Measurements from ENCODE around the gene KCNJ11. TPM values are rescaled to one million over a fixed set of nuclear protein-coding genes. Genes with fewer than 3 reads are reported as not detected.
"Not testable (repeated sequence)": the region's sequence is repeated elsewhere in the genome, so short reads cannot be mapped to it uniquely, and the experiment has no call there.

Gene KCNJ11
- polyA plus RNA-seq (ENCODE audit: insufficient read length in 4 of 4), result 1 to 10 TPM in 3 of 4 donors, under 1 TPM in 1; 0.23 to 2.8 (median 2.2) TPM

DNA sequence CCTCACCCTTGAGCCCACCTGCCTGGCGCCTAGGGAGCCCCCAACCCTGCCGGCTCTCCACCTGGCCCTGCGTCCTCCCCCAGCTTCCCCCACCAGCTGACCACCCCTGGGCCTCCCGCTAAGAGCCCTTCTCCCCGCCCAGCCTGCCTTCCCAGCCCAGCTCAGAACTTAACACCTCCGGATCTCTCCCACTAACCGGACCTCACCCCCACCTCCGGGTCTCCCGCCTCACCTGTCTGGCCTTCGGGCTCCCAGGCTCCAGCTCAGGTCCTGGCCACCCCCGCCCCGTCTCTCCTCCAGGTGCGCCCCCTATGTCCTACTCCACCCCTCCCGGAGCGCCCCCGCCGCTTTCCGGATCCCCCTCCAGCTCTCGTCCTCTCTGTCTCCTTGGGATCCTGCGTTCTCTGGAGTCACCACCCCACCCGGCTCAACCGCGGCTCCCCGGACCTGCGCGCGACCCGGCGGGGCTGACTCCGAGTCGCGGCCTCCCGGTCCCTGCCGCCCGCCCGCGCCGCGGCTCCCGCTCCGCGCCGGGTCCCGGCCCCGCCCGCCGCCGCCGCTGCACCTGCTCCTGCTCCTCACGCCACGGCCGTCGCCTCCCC, at the start of gene KCNJ11:
Gene KCNJ11, minus strand, starts transcription at position 51 of the 602 bp plus-strand sequence. CDS start 568 bp downstream, outside the sequence.
- no peak for DNase-seq (ENCODE audit: low read depth in 4 of 4, low spot score in 3 of 4)

DNA sequence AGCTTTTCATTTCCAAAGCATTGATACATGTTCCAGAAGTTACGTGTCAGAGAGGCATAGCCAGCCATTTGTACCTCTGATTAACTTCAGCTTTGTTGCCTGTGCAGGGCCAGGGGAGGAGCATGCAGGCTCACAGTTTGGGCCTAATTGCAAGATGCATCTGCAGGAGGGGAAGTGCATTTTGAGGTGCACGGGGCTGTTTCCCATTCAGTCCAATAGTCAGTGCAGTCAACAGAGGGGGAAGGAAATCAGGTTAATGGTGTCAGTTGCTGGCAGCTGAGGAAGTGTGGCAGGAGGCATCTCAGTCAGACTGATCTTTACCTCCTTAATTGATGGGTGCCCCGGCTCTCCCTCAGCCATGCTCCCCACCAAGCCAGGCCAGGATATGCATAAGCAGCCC, 48.9 kb upstream of the KCNJ11 start:
- DNase-seq (ENCODE audit: low read depth in 4 of 4, low spot score in 3 of 4), result no peak

DNA sequence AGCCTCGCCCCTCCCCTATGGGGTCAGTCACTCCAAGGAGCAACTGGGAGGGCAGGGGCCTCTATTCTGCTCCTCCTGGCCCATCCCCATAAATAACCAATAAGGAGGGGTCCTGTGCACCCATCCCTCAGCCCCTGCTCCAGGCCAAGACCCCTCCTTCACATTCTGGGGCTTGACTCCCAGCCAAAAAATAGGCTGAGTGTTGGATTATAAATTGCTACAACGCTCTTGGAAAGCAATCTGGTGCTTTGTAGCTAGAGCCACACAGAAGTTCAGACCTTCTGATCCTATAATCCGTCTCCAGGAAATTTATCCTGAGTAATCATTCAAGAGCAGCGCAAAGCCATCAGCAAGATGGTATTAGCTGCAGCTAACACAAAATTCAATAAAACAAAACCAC, 45.6 kb upstream of the KCNJ11 start:
- DNase-seq (ENCODE audit: low read depth in 4 of 4, low spot score in 3 of 4), result no peak

DNA sequence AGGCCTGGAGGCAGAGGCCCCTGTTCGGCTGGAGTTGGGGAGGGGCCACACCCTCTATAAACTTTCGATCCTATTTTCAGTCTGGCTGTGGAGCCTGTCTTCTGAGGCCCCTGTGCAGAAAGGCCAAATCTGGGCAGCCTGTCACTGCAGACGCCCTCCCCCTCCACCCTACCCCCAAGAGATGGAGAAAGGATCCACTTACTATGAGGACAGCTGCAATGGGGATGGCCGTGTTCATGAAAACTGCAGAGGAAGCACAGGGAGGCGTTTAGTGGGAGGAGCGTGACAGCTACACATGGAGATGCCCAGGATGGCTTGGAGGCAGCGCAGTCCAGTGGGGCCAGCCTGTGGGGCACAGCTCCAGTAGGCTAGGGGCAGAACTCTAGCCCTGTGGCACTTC, 43.5 kb upstream of the KCNJ11 start:
- no peak for DNase-seq (ENCODE audit: low read depth in 4 of 4, low spot score in 3 of 4)

DNA sequence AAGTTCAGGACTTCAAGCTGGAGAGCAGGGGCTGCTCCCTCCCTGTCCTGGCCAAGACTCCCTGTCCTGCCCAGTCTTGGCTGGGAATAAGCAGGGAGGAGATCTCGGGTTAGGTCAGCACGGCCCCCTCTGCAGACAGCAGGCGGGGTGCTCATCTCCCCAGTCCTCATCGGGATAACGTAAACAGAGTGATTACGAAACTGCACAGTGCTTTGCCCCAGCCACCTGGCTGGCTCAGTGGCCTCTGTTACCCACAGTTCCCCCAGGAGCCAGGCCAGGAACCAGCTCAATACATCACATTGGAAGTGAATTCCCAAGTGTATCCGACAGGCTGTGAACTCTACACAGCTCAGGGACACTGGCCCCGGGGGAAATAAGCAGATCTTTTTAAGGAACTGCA, 42.7 kb upstream of the KCNJ11 start:
- DNase-seq (ENCODE audit: low read depth in 4 of 4, low spot score in 3 of 4), result no peak

DNA sequence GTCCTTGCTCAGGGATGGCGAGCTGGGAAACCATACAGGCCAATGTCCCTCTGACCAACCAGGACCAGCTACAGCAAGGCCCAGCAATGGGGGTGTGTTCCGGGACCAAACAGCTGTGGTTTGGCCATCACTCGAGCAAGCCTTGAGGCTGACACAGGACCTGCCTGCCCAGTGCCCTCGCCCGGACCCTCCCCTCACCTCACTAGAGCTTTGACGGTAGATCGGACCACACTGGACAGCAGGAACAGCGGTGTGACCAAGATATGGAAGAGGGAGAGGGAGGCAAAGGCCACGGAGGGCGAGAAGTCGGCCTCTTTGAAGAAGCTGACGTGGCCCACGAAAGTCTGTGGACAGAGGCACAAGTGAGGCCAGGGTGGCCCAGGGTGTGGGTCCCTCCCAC, 42.2 kb upstream of the KCNJ11 start:
- DNase-seq (ENCODE audit: low read depth in 4 of 4, low spot score in 3 of 4), result no peak

DNA sequence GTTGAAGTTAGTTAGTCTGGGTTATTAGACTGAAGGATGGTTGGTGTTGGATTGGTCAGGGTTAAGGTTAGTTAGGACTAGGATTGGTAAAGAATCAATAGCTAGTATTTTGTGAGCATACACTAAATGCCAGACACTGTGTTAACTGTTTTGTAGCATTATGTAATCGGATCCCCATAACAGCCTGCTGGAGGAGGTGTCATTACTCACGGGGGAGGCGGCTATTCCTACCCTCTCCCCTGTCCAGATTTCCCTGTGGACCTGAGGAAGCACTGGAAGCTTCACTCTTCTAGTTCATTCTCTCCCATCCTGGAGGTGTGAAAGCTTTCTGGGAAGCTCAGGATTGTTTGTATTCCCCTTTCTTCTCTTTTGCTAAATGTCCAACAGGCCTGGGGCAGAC, 40.5 kb upstream of the KCNJ11 start:
- DNase-seq (ENCODE audit: low read depth in 4 of 4, low spot score in 3 of 4), result no peak

DNA sequence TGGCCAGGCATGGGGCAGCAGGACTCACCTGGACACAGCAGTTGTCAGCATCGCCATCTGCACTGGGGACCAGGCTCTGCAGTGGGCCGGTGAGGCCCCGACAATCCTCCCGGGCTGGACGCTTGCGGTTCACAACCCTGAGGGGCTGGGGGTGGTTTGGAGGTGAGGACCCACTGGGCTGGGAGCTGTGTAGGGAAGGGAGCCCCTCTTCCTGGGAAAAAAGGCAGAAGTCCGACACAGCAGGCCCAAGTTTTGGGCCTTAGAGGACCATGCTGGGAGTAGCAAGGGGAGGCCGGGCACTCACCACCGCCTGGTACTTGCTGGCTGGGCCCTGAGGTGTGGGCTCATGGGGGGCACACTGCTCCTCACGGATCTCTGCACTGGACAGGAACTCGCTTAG, 39.8 kb upstream of the KCNJ11 start:
- no peak for DNase-seq (ENCODE audit: low read depth in 4 of 4, low spot score in 3 of 4)

DNA sequence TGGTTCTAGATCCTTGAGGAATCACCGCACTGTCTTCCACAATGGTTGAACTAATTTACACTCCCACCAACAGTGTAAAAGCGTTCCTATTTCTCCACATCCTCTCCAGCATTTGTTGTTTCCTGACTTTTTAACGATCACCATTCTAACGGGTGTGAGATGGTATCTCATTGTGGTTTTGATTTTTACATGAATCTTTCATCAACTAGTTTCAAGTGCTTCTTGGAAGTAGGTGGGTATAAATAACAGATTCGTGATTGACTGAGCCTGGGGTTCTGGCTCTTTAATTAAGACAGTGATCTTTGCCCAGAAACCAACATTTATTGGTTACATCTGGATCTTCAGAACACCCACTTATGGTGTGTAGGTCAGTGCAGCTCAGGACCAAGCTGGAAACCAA, 37.8 kb upstream of the KCNJ11 start:
- not testable (repeated sequence) for DNase-seq (ENCODE audit: low read depth in 4 of 4, low spot score in 3 of 4)

DNA sequence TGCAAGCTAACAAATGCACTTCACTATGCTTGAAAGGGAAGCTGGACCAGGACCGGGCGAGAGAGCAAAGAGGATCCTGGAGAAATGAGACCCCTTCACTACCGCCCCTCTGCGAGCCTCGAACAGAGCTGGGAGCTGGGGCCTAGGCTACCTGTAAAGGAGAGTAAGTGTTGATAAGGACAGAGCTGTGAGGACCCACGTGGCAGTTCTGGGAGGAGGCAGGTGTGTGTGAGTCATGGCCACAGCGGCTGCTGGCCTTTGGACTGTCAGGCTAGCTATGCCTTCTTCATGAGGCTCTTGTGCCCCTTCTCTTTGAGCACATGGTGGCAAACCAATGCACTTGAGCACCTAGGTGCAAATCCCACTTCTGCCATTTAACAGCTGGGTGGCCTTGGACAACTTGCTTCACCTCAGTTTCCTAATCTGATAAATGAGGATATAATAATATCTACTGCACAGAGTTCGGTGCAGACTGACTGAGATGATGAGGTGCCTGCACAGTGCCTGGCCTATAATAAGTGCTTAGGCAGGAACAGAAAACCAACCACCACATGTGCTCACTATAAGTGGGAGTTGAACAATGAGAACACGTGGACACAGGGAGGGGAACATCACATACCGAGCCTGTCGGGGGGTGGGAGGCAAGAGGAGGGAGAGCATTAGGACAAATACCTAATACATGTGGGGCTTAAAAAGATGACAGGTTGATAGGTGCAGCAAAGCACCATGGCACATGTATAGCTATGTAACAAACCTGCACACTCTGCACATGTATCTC, 35.3 kb upstream of the KCNJ11 start:
- DNase-seq (ENCODE audit: low read depth in 4 of 4, low spot score in 3 of 4), result no peak

DNA sequence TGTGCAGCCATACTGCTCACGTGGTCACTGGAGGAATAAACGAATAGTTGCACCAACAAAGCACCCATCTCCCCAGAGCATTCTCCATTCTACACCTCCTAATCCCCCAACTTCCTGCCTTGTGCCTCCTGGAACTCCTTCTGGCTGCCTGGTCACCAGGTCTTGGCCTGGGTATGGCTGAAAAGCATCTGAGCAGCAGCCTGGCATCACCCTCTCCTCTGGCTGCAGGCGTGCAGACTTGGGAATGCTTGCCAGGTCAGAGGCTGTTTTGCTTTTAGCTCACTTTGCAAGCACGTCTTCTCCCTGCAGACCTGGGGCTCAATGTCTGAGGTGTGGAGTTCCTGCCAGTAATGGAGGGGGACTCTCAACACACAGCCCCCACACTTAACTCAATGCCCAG, 33.3 kb upstream of the KCNJ11 start:
- no peak for DNase-seq (ENCODE audit: low read depth in 4 of 4, low spot score in 3 of 4)

DNA sequence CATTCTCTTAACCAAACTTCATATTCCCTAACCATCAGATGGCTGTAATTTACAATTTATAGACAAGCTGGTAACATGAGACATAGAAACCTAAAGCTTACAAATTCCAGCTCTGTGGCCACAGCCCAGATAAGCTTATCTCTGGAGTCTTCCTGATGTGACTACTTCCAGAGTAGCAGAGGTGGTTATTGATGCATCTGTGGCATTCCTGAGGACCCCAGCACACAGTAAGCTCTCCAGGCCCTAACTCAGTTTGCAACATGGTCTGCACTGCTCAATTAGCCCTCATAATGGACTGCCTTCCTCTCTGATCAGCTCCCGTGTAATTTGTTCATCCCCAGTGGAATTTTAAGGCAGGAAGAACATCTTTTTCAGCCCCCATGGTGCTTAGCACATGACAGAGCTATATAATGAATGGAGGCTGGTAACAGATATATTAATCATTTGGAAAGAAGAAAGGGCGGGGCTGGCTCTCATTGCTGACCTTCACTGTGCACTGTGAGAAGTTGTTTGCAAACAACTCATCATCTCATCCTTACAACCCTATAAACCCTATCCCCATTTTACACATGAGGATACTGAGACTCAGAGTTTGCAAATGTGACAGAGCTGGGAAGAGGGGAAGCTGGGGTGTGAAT, 30.1 kb upstream of the KCNJ11 start:
- DNase-seq (ENCODE audit: low read depth in 4 of 4, low spot score in 3 of 4), result no peak

DNA sequence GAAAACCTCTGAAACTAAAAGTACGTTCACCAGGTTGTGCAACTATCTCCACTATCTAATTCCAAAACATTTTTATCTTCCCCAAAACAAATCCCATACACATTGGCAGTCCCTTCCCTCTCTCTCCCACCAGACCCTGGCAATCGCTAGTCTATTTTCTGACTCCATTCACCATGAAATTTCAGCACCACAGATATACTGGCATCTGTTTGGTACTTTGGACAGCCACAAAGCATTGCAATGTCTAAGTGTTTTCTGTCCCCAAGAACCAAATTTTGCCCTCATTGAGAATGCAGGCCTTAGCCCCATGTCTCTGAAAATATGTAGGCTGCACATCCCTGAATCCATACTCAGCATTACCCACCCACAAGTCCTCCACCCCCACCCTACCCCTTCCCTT, 28.0 kb upstream of the KCNJ11 start:
- DNase-seq (ENCODE audit: low read depth in 4 of 4, low spot score in 3 of 4), result no peak

DNA sequence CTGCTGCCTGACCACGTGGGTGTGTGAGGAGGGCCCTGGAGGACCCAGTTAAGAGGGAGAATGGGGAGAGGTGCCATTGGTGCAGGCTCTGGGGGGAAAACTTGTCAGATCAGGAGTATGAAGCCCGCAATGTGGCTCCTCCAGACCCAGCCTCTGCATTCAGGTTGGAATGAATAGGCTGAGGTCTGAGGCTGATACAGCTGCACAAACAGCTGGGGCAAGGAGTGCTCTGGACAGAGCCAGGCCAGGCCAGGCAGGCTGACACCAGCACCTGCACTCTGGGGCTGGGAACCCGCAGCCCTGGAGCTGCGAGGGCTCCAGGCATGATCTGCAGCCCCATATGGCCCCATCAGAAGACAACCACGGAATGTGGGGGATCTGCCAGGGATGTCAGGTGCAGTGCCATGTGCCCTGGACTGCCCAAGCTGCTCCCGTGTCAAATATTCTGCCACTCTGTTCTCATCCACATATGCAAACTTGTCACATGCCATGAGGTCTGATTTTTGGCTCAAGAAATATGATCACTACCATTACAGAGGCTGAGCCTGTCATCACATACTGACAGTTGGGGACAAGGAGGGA, 27.2 kb upstream of the KCNJ11 start:
- no peak for DNase-seq (ENCODE audit: low read depth in 4 of 4, low spot score in 3 of 4)

DNA sequence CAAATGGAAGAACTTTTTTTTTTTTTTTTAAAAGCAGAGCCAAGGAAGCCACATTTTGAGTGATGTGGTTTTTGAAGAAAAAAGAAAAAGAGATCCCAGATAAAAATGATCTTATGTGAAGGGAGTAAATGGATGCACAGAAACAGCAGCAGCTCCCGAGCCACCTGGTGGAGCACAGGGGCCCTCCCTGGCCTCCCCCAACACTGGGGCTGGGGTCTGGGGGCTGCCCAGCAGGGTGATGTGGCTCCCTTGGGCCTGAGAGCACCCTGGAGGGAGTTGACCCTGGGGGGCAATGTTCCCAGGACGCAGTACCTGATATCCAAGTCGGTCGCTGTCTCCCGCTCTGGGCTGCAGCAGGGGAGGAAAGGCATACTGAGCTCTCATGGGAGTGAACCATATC, 26.5 kb upstream of the KCNJ11 start:
- no peak for DNase-seq (ENCODE audit: low read depth in 4 of 4, low spot score in 3 of 4)

DNA sequence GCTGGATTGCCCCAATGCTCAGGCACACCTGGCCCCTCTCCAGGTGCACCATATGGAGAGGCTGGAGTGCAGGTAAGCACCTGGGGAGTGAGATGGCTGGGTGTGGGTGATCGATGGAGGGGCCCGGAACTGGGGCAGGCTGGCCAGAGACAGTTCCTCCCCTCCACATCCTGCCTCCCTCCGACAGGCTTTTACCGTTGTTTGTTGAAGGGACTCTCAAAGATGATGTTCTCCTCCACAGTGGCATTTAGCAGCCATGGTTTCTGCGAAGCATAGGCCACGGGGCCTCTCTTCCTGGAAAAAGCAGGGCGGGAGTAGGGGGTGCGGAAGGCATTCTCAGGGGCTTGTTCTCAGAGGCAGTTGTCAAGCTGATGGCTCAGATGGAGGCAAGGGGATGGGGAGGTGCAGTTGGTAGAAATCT, 25.9 kb upstream of the KCNJ11 start:
- no peak for DNase-seq (ENCODE audit: low read depth in 4 of 4, low spot score in 3 of 4)

DNA sequence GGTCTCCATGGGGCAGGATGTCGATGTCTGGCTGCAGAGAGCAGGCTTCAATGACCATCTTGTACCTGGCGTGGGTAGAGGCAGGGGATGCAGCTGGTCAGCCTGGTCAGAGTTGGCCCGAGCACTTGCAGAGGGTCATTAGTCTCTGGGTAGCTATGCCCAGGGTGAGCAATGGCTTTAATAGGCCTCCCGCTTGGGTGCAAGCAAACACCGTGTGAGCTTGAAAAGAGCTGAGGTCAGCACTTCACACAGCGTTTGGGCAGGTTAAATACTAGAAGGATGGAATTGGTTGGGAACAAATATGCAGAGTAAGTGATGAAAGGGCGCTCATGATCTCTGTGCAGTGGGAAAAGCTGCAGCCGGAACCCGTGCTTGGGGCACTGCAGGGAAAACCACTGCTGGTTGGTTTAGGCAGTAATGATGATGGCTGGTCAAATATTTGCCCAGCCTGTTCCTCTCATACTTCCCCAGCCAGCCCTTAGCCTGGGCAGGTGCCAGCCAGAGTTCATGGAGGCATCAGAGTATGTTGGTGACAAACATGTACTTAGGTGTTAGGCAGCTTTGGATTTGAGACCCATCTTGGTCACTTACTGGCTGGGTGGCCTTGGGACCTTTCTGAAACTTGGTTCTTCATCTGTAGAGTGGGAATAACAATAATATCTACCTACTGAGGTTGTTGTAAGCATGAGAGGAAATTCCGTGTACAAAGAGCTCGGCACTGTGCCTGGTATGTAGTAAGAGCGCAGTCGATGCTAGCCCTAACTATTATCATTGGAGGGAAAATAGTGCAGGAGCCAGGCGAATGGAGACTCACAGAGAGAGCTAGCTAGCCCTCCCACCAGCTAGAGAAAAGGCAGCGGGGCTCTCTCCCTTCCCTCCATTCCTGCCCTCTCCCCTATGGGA, 25.2 kb upstream of the KCNJ11 start:
- DNase-seq (ENCODE audit: low read depth in 4 of 4, low spot score in 3 of 4), result no peak

DNA sequence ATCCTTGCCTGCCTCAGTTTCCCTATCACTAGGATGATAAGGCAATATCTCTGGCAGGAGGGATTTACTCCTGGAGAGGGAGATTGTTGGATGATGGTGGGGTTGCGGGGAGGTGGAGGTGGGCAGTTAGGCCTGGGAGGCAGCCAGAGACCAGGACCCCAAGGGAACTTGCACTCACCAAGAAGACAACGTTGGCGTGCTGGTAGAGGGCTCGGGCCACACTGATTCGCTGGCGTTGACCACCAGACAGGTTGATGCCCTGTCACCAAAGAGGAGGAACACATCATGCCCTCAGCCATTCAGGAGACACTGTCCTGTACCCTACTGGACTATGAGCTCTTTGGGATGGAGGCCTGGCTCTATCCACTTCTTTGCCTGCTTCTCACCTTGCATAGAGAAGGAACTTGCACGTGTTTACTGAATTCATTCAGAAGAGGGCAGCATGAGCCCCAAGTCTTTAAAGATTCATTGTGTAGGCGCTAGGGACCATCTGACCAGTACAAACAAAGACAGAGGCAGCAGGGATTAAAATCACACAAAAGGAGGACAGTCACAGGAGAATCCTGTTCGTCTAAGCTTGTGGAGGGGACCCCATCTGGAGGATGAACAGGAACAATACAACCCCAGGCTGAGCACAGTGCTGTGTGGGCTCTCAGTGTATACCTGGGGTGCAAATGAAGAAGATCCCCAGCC, 24.2 kb upstream of the KCNJ11 start:
- DNase-seq (ENCODE audit: low read depth in 4 of 4, low spot score in 3 of 4), result no peak

DNA sequence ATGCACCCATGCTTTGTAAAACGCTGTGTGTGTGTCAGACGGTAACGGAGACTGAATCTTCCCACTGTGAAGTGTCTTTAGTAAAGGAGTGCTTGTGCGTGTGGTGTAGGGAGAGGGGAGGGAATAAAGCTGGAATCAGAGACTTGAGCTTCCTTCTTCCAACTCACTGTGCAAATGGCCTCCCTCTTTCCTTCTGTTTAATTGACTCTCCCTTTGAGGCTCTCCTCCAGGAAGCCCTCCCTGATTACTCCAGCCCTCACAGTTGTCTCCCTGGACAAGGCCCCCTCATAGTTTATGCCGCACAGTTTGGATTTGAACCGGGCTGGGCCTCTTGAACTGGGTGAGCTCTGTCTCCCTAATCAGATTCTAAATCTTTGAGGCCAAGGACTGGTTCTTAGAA, 23.0 kb upstream of the KCNJ11 start:
- no peak for DNase-seq (ENCODE audit: low read depth in 4 of 4, low spot score in 3 of 4)

Measured in left renal pelvis (tissue), 4 donors.